H1 (cell line): ENCODE results near the gene THAP4. TPM values are rescaled to one million over a fixed set of nuclear protein-coding genes. Genes with fewer than 3 reads are reported as not detected.
"Not testable (repeated sequence)": the region's sequence is repeated elsewhere in the genome, so short reads cannot be mapped to it uniquely, and the experiment has no call there.

Experiments used
- CTCF ChIA-PET: fragments of 300-600 bp; sonication (Branson Sonifier 250); formaldehyde crosslinking; loops from one replicate; lab custom pipeline; 2021; ENCODE audit not compliant: partially characterized antibody; lab: Charles Lee
- POLR2A ChIA-PET: fragments of 300-600 bp; sonication (Branson Sonifier 250); formaldehyde crosslinking; loops from one replicate; lab custom pipeline; 2021; ENCODE audit warnings: inconsistent platforms; ENCODE audit not compliant: partially characterized antibody; lab: Charles Lee
- DNase-seq, 2 experiments: peaks; one replicate each; pipeline versions ENCODE4 v3.0.0 to v3.0.0-alpha.2; 2010 to 2022; ENCODE audit warnings: low spot score in 2 of 2, low read depth in 1 of 2, mixed read lengths in 1 of 2
- FAIRE-seq: peaks from 2 replicates; lab custom pipeline; 2011; peaks lifted over from hg19 to GRCh38; lab: Jason Lieb, UNC
- H2AFZ ChIP-seq: 2 replicates; pipeline ENCODE4 v1.8.1; 2012; ENCODE audit warnings: low read length, inconsistent platforms
- H2AK5ac ChIP-seq: 2 replicates; pipeline ENCODE4 v1.6.1; 2013; ENCODE audit warnings: low read depth, low read length
- H2BK120ac ChIP-seq: replicated peaks from 2 replicates; pipeline ENCODE3; 2013; ENCODE audit warnings: low read depth, low read length, inconsistent platforms
- H2BK12ac ChIP-seq: 2 replicates; pipeline ENCODE4 v1.6.1; 2013; ENCODE audit warnings: low read depth, low read length
- H2BK15ac ChIP-seq: 2 replicates; pipeline ENCODE4 v1.6.1; 2013; ENCODE audit warnings: low read length
- H2BK20ac ChIP-seq: 2 replicates; pipeline ENCODE4 v1.6.1; 2013; ENCODE audit warnings: low read length
- H2BK5ac ChIP-seq: 2 replicates; pipeline ENCODE4 v1.6.1; 2013; ENCODE audit warnings: low read depth, low read length
- H3K14ac ChIP-seq: 2 replicates; pipeline ENCODE4 v1.6.1; 2013; ENCODE audit warnings: inconsistent platforms; ENCODE audit not compliant: insufficient read length
- H3K18ac ChIP-seq: 2 replicates; pipeline ENCODE4 v1.6.1; 2013; ENCODE audit warnings: low read length; ENCODE audit errors: extremely low read depth
- H3K23ac ChIP-seq: 2 replicates; pipeline ENCODE4 v1.6.1; 2013; ENCODE audit warnings: inconsistent platforms; ENCODE audit not compliant: insufficient read length
- H3K23me2 ChIP-seq: 2 replicates; pipeline ENCODE4 v1.6.1; 2013; ENCODE audit warnings: low read depth, low read length
- H3K27ac ChIP-seq: 2 replicates; pipeline ENCODE4 v1.6.1; 2011; ENCODE audit warnings: low read depth, low read length, inconsistent platforms
- H3K27me3 ChIP-seq, 4 experiments: replicated peaks in 1 of 4; 1 replicate in 1 of 4; 2 replicates in 3 of 4; pipeline versions ENCODE4 v1.6.1 to v1.8.1; 2011 to 2013; ENCODE audit warnings: low read length in 3 of 4, mild to moderate bottlenecking in 3 of 4, inconsistent platforms in 2 of 4, mixed read lengths in 2 of 4, moderate library complexity in 1 of 4; ENCODE audit not compliant: control insufficient read depth in 3 of 4, insufficient read depth in 3 of 4; ENCODE audit errors: extremely low read depth in 1 of 4
- H3K36me3 ChIP-seq, 4 experiments: 2 replicates each; pipeline versions ENCODE4 v1.6.1 to v1.8.1; 2011 to 2013; ENCODE audit warnings: mild to moderate bottlenecking in 4 of 4, low read length in 3 of 4, moderate library complexity in 2 of 4, control low read depth in 1 of 4, inconsistent platforms in 1 of 4; ENCODE audit not compliant: insufficient read depth in 4 of 4, control insufficient read depth in 2 of 4
- H3K4ac ChIP-seq: replicated peaks from 2 replicates; pipeline ENCODE3; 2013; ENCODE audit warnings: low read length, low read depth, mixed read lengths, inconsistent platforms; ENCODE audit not compliant: insufficient read length
- H3K4me1 ChIP-seq, 4 experiments: replicated peaks in 1 of 4; 1 replicate in 1 of 4; 2 replicates in 3 of 4; pipeline versions ENCODE4 v1.6.1 to v1.8.1; 2011 to 2013; ENCODE audit warnings: low read length in 3 of 4, inconsistent platforms in 2 of 4, mixed read lengths in 1 of 4; ENCODE audit not compliant: insufficient read depth in 4 of 4, control insufficient read depth in 3 of 4
- H3K4me2 ChIP-seq, 2 experiments: 2 replicates each; pipeline versions ENCODE4 v1.6.1 to v1.8.1; 2011 to 2013; ENCODE audit warnings: low read depth in 2 of 2, low read length in 2 of 2, control low read depth in 1 of 2, inconsistent platforms in 1 of 2, mild to moderate bottlenecking in 1 of 2; ENCODE audit not compliant: insufficient read depth in 1 of 2
- H3K4me3 ChIP-seq, 4 experiments: fragments of 200-600, 300-600 bp in 1 of 4; sonication (generic), shearing (Covaris generic), sonication (Bioruptor Twin) in 1 of 4; 2 replicates each; pipeline versions ENCODE4 v1.5.1 to v1.8.1; 2011 to 2016; ENCODE audit warnings: low read length in 4 of 4, low read depth in 3 of 4, control low read depth in 2 of 4, inconsistent platforms in 2 of 4, mild to moderate bottlenecking in 2 of 4, mixed read lengths in 1 of 4, moderate library complexity in 1 of 4; ENCODE audit not compliant: insufficient read depth in 2 of 4; ENCODE audit errors: extremely low read depth in 1 of 4
- H3K56ac ChIP-seq: replicated peaks from 2 replicates; pipeline ENCODE3; 2013; ENCODE audit warnings: low read depth, mild to moderate bottlenecking, mixed read lengths, low read length, inconsistent platforms; ENCODE audit not compliant: insufficient read length
- H3K79me1 ChIP-seq: 2 replicates; pipeline ENCODE4 v1.6.1; 2013; ENCODE audit warnings: low read depth, low read length, control low read depth
- H3K79me2 ChIP-seq, 2 experiments: 2 replicates each; pipeline versions ENCODE4 v1.6.1 to v1.8.1; 2012 to 2013; ENCODE audit warnings: low read length in 2 of 2, mild to moderate bottlenecking in 2 of 2, inconsistent platforms in 1 of 2; ENCODE audit not compliant: insufficient read depth in 2 of 2, control insufficient read depth in 1 of 2
- H3K9ac ChIP-seq, 4 experiments: replicated peaks in 1 of 4; 1 replicate in 1 of 4; 2 replicates in 3 of 4; pipeline versions ENCODE4 v1.6.1 to v1.8.1; 2011 to 2013; ENCODE audit warnings: low read depth in 3 of 4, low read length in 3 of 4, control low read depth in 2 of 4, mild to moderate bottlenecking in 2 of 4, moderate library complexity in 2 of 4, inconsistent platforms in 1 of 4; ENCODE audit errors: extremely low read depth in 1 of 4
- H3K9me3 ChIP-seq, 2 experiments: 2 replicates each; pipeline versions ENCODE4 v1.6.1 to v1.8.1; 2012 to 2013; ENCODE audit warnings: mild to moderate bottlenecking in 2 of 2, moderate library complexity in 2 of 2, control low read depth in 1 of 2, inconsistent platforms in 1 of 2, low read depth in 1 of 2, low read length in 1 of 2, mixed read lengths in 1 of 2; ENCODE audit not compliant: insufficient read depth in 2 of 2
- H4K20me1 ChIP-seq, 2 experiments: replicated peaks in 1 of 2; 2 replicates each; pipeline versions ENCODE3 to v1.8.1; 2011 to 2013; ENCODE audit warnings: inconsistent platforms in 2 of 2, low read length in 2 of 2, mild to moderate bottlenecking in 1 of 2; ENCODE audit not compliant: insufficient read depth in 2 of 2, control insufficient read depth in 1 of 2
- H4K5ac ChIP-seq: 2 replicates; pipeline ENCODE4 v1.6.1; 2013; ENCODE audit warnings: low read length, low read depth, mixed read lengths, inconsistent platforms; ENCODE audit not compliant: insufficient read length
- H4K8ac ChIP-seq: 2 replicates; pipeline ENCODE4 v1.8.0; 2013; ENCODE audit warnings: mild to moderate bottlenecking, moderate library complexity, low read length, inconsistent platforms; ENCODE audit not compliant: insufficient read depth; ENCODE audit errors: extremely low read depth
- H4K91ac ChIP-seq: replicated peaks from 2 replicates; pipeline ENCODE3; 2013; ENCODE audit warnings: low read length, mixed read lengths, inconsistent platforms; ENCODE audit not compliant: insufficient read length
- WGBS, 2 experiments: shearing (Covaris generic) in 1 of 2; methylation state at CpG; one replicate each; pipeline versions ENCODE4 v1.1.6 to v1.1.7; 2013 to 2015; ENCODE audit warnings: low lambda C conversion rate in 2 of 2, mixed read lengths in 2 of 2, inconsistent platforms in 1 of 2, low coverage in 1 of 2, missing lambda C conversion rate in 1 of 2; ENCODE audit not compliant: insufficient replicate concordance in 2 of 2, insufficient coverage in 1 of 2, insufficient read length in 1 of 2; ENCODE audit errors: extremely low coverage in 1 of 2, missing lambda C conversion rate in 1 of 2; 5-methylcytosine and 5-hydroxymethylcytosine counted together
- polyA plus RNA-seq, 7 experiments: library from polyadenylated mRNA; depleted of rRNA in 3 of 7; stranded (reverse) in 5 of 7; unstranded in 2 of 7; fragments of >200 nt in 5 of 7; fragments of 200-250 nt in 2 of 7; gene quantifications; 1 replicate in 5 of 7; 2 replicates in 1 of 7; 4 replicates in 1 of 7; pipeline versions ENCODE4 v1.2.1 to v1.2.3, GENCODE V29; 2011 to 2013; ENCODE audit warnings: missing spikeins in 2 of 7, mixed read lengths in 2 of 7
- total RNA-seq: library from RNA; stranded (reverse); fragmentation: NEBNext Ultra II Directional; extraction: Animal tissue kit (Norgen Biotek cat#: 25700); gene quantifications from 2 replicates; pipeline ENCODE4 v1.2.1, GENCODE V29; 2021

Gene THAP4
- total and polyA plus RNA-seq, 2 of the 8 experiments (the other 6 are each of a cell fraction or from before 2014, with no cell fraction given), result 78.9 to 83.6 TPM

GRCh38 chr2:241590496-241591455 is 46.2 kb downstream of the THAP4 start:
- H2BK5ac ChIP-seq, H3K79me2 ChIP-seq, H3K27me3 ChIP-seq, H2AFZ ChIP-seq, H3K4ac ChIP-seq, H2AK5ac ChIP-seq, H3K56ac ChIP-seq, H4K8ac ChIP-seq, H2BK120ac ChIP-seq, H2BK20ac ChIP-seq, H3K14ac ChIP-seq, FAIRE-seq, H3K23ac ChIP-seq, H3K36me3 ChIP-seq, H3K79me1 ChIP-seq, H3K4me3 ChIP-seq, H3K18ac ChIP-seq, DNase-seq, H2BK15ac ChIP-seq, H3K9ac ChIP-seq, H2BK12ac ChIP-seq, H4K5ac ChIP-seq, POLR2A ChIA-PET, H3K27ac ChIP-seq, H3K23me2 ChIP-seq, H3K4me2 ChIP-seq, H4K91ac ChIP-seq, H4K20me1 ChIP-seq, H3K4me1 ChIP-seq: not testable (repeated sequence)
- H3K9me3 ChIP-seq, result peaks cover 8 to 16% of the 10 kb centered on the region in 2 experiments
- WGBS, 2 experiments, result 88% methylated on average over 33 of the region's 33 CpGs; no CpG with 5 or more reads in 1 of the 2 experiments
- CTCF ChIA-PET, result interaction anchor here (0.6 to 2.1 kb wide), 7 partner anchors 9 to 114 kb away, joined by 3 to 7 read pairs (median 3); no protein-coding TSS in a partner anchor
